Astrocyte (in vitro differentiated cells and primary cell): ENCODE data around the gene RTP4. TPM values are rescaled to one million over a fixed set of nuclear protein-coding genes. Genes with fewer than 3 reads are reported as not detected.

Experiments
- DNase-seq: peaks from one replicate; pipeline ENCODE4 v3.0.0-alpha.2; 2010; ENCODE audit warnings: low read depth
- FAIRE-seq: peaks from 2 replicates; lab custom pipeline; 2011; peaks lifted over from hg19 to GRCh38; lab: Jason Lieb, UNC
- H2AFZ ChIP-seq: 2 replicates; pipeline ENCODE4 v1.6.0; 2012; ENCODE audit warnings: low read depth, low read length, inconsistent platforms
- H3K27ac ChIP-seq: 2 replicates; pipeline ENCODE4 v1.5.1; 2011; ENCODE audit warnings: low read depth, low read length, inconsistent platforms
- H3K27me3 ChIP-seq: 2 replicates; pipeline ENCODE4 v1.6.0; 2011; ENCODE audit warnings: low read length, inconsistent platforms; ENCODE audit not compliant: insufficient read depth
- H3K36me3 ChIP-seq: 2 replicates; pipeline ENCODE4 v1.5.1; 2011; ENCODE audit warnings: low read length, inconsistent platforms; ENCODE audit not compliant: insufficient read depth
- H3K4me1 ChIP-seq: 2 replicates; pipeline ENCODE4 v1.5.1; 2011; ENCODE audit warnings: low read length, inconsistent platforms; ENCODE audit not compliant: insufficient read depth
- H3K4me2 ChIP-seq: 2 replicates; pipeline ENCODE4 v1.6.0; 2012; ENCODE audit warnings: low read length, inconsistent platforms
- H3K4me3 ChIP-seq: 2 replicates; pipeline ENCODE4 v1.5.1; 2011; ENCODE audit warnings: low read depth, mild to moderate bottlenecking, low read length, inconsistent platforms; ENCODE audit not compliant: insufficient read depth
- H3K79me2 ChIP-seq: 2 replicates; pipeline ENCODE4 v1.6.0; 2012; ENCODE audit warnings: mild to moderate bottlenecking, low read length, inconsistent platforms; ENCODE audit not compliant: insufficient read depth
- H3K9ac ChIP-seq: 2 replicates; pipeline ENCODE4 v1.6.0; 2012; ENCODE audit warnings: mild to moderate bottlenecking, low read length, inconsistent platforms
- H3K9me3 ChIP-seq: 2 replicates; pipeline ENCODE4 v1.5.1; 2012; ENCODE audit warnings: low read depth, mild to moderate bottlenecking, low read length, inconsistent platforms; ENCODE audit not compliant: insufficient read depth
- H4K20me1 ChIP-seq: 2 replicates; pipeline ENCODE4 v1.6.0; 2012; ENCODE audit warnings: low read length, inconsistent platforms; ENCODE audit not compliant: insufficient read depth
- H3K27ac Mint-ChIP-seq: one replicate; pipeline ENCODE4 v1.8.0; 2021; ENCODE audit warnings: mild to moderate bottlenecking, mixed read lengths; ENCODE audit not compliant: unreplicated experiment
- H3K27me3 Mint-ChIP-seq: one replicate; pipeline ENCODE4 v1.8.0; 2021; ENCODE audit warnings: low read depth, mixed read lengths; ENCODE audit not compliant: unreplicated experiment
- H3K36me3 Mint-ChIP-seq: one replicate; pipeline ENCODE4 v1.8.0; 2021; ENCODE audit warnings: low read depth, mixed read lengths; ENCODE audit not compliant: unreplicated experiment
- H3K4me1 Mint-ChIP-seq: one replicate; pipeline ENCODE4 v1.8.0; 2021; ENCODE audit warnings: low read depth, mixed read lengths; ENCODE audit not compliant: unreplicated experiment
- H3K4me3 Mint-ChIP-seq: one replicate; pipeline ENCODE4 v1.8.0; 2021; ENCODE audit warnings: mild to moderate bottlenecking, moderate library complexity, mixed read lengths; ENCODE audit not compliant: unreplicated experiment
- H3K9me3 Mint-ChIP-seq: one replicate; pipeline ENCODE4 v1.8.0; 2021; ENCODE audit warnings: mild to moderate bottlenecking, mixed read lengths; ENCODE audit not compliant: unreplicated experiment
- EZH2 ChIP-seq: IDR thresholded peaks from 2 replicates; pipeline ENCODE4 v1.6.1; 2012; ENCODE audit warnings: mild to moderate bottlenecking, low read length, inconsistent platforms; ENCODE audit not compliant: insufficient read depth
- total RNA-seq: library from RNA; stranded (reverse); gene quantifications from 2 replicates; pipeline ENCODE4 v1.2.1, GENCODE V29; 2021
- TF ChIP-seq, protein P1 (sequence below): IDR thresholded peaks from 2 replicates; pipeline ENCODE4 v1.5.1; 2011; ENCODE audit warnings: low read depth, mild to moderate bottlenecking, inconsistent platforms, low read length, moderate library complexity; ENCODE audit not compliant: insufficient read depth

Gene RTP4
- total RNA-seq, 1 donor from 2014 or later = 1.2 TPM

DNA sequence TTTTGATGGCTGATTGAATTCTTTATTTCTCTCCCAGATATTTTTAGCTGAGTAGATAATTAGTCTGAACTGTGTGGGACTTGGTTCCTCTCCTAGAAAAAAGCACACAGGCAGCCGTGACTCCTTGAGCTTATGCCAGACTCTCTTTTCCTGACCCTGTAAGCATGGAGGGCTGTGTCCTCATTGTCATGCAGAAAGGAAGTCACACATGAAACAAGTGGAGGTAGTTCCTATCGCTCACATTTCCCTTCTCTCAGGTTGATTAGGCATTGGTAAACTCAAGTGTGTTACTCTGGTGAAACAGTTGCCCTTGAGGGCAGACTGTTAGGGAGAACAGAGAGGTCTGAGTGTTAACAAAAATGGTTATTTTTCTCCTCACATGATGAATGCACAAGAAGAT is 6.3 kb upstream of the RTP4 start:
- H3K36me3 Mint-ChIP-seq = peaks cover 6% of the 10 kb centered on the region
- Histone ChIP-seq H3K27ac (no peak overlapping the region), H3K9ac (no peak overlapping the region), H4K20me1 (no peaks in the 10 kb centered on the region), H3K4me2 (no peak overlapping the region), H2AFZ (no peak overlapping the region), H3K4me3 (no peak overlapping the region), H3K4me1 (no peaks in the 10 kb centered on the region), H3K79me2 (no peaks in the 10 kb centered on the region), H3K36me3 (no peaks in the 10 kb centered on the region), H3K9me3 (no peaks in the 10 kb centered on the region), H3K27me3 (no peaks in the 10 kb centered on the region)
- peaks cover 2% of the 10 kb centered on the region for H3K27me3 Mint-ChIP-seq
- H3K4me3 Mint-ChIP-seq = no peak overlapping the region
- peaks cover 6% of the 10 kb centered on the region for H3K9me3 Mint-ChIP-seq
- H3K27ac Mint-ChIP-seq = no peak overlapping the region
- DNase-seq (no peak), FAIRE-seq (no peak)
- peaks cover 2% of the 10 kb centered on the region for H3K4me1 Mint-ChIP-seq
- TF ChIP-seq EZH2 = no peak
- TF ChIP-seq, protein P1, sequence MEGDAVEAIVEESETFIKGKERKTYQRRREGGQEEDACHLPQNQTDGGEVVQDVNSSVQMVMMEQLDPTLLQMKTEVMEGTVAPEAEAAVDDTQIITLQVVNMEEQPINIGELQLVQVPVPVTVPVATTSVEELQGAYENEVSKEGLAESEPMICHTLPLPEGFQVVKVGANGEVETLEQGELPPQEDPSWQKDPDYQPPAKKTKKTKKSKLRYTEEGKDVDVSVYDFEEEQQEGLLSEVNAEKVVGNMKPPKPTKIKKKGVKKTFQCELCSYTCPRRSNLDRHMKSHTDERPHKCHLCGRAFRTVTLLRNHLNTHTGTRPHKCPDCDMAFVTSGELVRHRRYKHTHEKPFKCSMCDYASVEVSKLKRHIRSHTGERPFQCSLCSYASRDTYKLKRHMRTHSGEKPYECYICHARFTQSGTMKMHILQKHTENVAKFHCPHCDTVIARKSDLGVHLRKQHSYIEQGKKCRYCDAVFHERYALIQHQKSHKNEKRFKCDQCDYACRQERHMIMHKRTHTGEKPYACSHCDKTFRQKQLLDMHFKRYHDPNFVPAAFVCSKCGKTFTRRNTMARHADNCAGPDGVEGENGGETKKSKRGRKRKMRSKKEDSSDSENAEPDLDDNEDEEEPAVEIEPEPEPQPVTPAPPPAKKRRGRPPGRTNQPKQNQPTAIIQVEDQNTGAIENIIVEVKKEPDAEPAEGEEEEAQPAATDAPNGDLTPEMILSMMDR = no peak

DNA sequence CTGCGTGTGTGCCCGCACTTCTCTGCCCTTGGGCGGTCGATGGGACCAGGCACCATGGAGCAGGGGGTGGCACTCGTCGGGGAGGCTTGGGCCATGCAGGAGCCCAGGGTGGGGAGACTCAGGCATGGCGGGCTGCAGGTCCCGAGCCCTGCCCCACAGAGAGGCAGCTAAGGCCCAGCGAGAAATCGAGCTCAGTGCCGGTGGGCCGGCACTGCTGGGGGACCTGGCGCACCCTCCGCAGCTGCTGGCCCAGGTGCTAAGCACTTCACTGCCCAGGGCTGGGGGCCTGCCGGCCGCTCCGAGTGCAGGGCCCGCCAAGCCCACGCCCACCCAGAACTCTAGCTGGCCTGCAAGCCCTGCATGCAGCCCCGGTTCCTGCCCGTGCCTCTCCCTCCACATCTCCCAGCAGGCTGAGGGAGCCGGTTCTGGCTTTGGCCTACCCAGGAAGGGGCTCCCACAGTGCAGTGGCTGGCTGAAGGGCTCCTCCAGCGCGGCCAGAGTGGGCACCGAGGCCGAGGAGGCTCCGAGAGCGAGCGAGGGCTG is 553 bp upstream of the RTP4 start:
- DNase-seq = no peak
- H3K4me1 ChIP-seq = no peaks in the 10 kb centered on the region
- peaks cover 6% of the 10 kb centered on the region for H3K4me1 Mint-ChIP-seq
- H3K9me3 ChIP-seq = no peaks in the 10 kb centered on the region
- no peak overlapping the region for H3K27ac Mint-ChIP-seq
- no peak overlapping the region for H3K27ac ChIP-seq
- peaks cover 6% of the 10 kb centered on the region for H3K27me3 Mint-ChIP-seq
- H3K9ac ChIP-seq = no peak overlapping the region
- H3K4me3 ChIP-seq = no peak overlapping the region
- H3K4me2 ChIP-seq = peak overlapping the region; percentile 82
- H3K4me3 Mint-ChIP-seq = no peak overlapping the region
- no peaks in the 10 kb centered on the region for H4K20me1 ChIP-seq
- no peak for FAIRE-seq
- H2AFZ ChIP-seq = peak overlapping the region; percentile 78
- H3K27me3 ChIP-seq = no peaks in the 10 kb centered on the region
- no peaks in the 10 kb centered on the region for H3K36me3 ChIP-seq
- H3K36me3 Mint-ChIP-seq = peaks cover 6% of the 10 kb centered on the region
- H3K9me3 Mint-ChIP-seq = peaks cover 6% of the 10 kb centered on the region
- no peaks in the 10 kb centered on the region for H3K79me2 ChIP-seq
- TF ChIP-seq, protein P1 = no peak
- TF ChIP-seq EZH2 = no peak

GRCh38 chr3:187369089-187369447 is 883 bp downstream of the RTP4 start:
- H3K4me3 Mint-ChIP-seq = peak overlapping the region; percentile 60
- H4K20me1 ChIP-seq = no peaks in the 10 kb centered on the region
- no peaks in the 10 kb centered on the region for H3K27me3 ChIP-seq
- H3K79me2 ChIP-seq = no peaks in the 10 kb centered on the region
- H3K27ac ChIP-seq = no peak overlapping the region
- peaks cover 7% of the 10 kb centered on the region for H3K36me3 Mint-ChIP-seq
- no peaks in the 10 kb centered on the region for H3K4me1 ChIP-seq
- no peak overlapping the region for H3K27ac Mint-ChIP-seq
- peaks cover 6% of the 10 kb centered on the region for H3K4me1 Mint-ChIP-seq
- H3K9ac ChIP-seq = no peak overlapping the region
- TF ChIP-seq EZH2 = no peak
- TF ChIP-seq, protein P1 = no peak
- H3K4me3 ChIP-seq = no peak overlapping the region
- no peak overlapping the region for H2AFZ ChIP-seq
- peaks cover 6% of the 10 kb centered on the region for H3K9me3 Mint-ChIP-seq
- no peak overlapping the region for H3K4me2 ChIP-seq
- H3K36me3 ChIP-seq = no peaks in the 10 kb centered on the region
- H3K27me3 Mint-ChIP-seq = peaks cover 8% of the 10 kb centered on the region
- FAIRE-seq (no peak), DNase-seq (no peak)
- H3K9me3 ChIP-seq = no peaks in the 10 kb centered on the region
